Measurements from ENCODE around the gene HIGD1C. TPM values are rescaled to one million over a fixed set of nuclear protein-coding genes. Genes with fewer than 3 reads are reported as not detected.
"Not testable (repeated sequence)": the region's sequence is repeated elsewhere in the genome, so short reads cannot be mapped to it uniquely, and the experiment has no call there.

HIGD1C gene
- total RNA-seq, 1 donor from 2014 or later: not detected

- DNase-seq (ENCODE audit: low spot score): no peak
Observed at GRCh38 chr12:50984586-50985298, 32.4 kb downstream of the HIGD1C start.

- DNase-seq (ENCODE audit: low spot score): no peak
Observed at GRCh38 chr12:50985322-50985721, 33.0 kb downstream of the HIGD1C start.

GRCh38 chr12:50986966-50987737 is 34.8 kb downstream of the HIGD1C start:
- peak; percentile 61 for DNase-seq (ENCODE audit: low spot score)

- no peak for DNase-seq (ENCODE audit: low spot score)
Observed at GRCh38 chr12:50988051-50988450, 35.7 kb downstream of the HIGD1C start.

- DNase-seq (ENCODE audit: low spot score): no peak
Observed at GRCh38 chr12:50988871-50989270, 36.5 kb downstream of the HIGD1C start.

- DNase-seq (ENCODE audit: low spot score): no peak
Observed at GRCh38 chr12:50990147-50990727, 37.9 kb downstream of the HIGD1C start.

GRCh38 chr12:50990791-50991190 is 38.4 kb downstream of the HIGD1C start:
- DNase-seq (ENCODE audit: low spot score): no peak

GRCh38 chr12:50991291-50991690 is 38.9 kb downstream of the HIGD1C start:
- no peak for DNase-seq (ENCODE audit: low spot score)

GRCh38 chr12:50992819-50993218 is 40.5 kb downstream of the HIGD1C start:
- no peak for DNase-seq (ENCODE audit: low spot score)

- no peak for DNase-seq (ENCODE audit: low spot score)
Observed at GRCh38 chr12:50999093-50999492, 46.7 kb downstream of the HIGD1C start.

- no peak for DNase-seq (ENCODE audit: low spot score)
Observed at GRCh38 chr12:51000245-51000644, 47.9 kb downstream of the HIGD1C start.

GRCh38 chr12:51001799-51002198 is 49.5 kb downstream of the HIGD1C start:
- no peak for DNase-seq (ENCODE audit: low spot score)

GRCh38 chr12:51004504-51004903 is 52.2 kb downstream of the HIGD1C start:
- DNase-seq (ENCODE audit: low spot score): no peak

- no peak for DNase-seq (ENCODE audit: low spot score)
Observed at GRCh38 chr12:51005030-51005429, 52.7 kb downstream of the HIGD1C start.

- DNase-seq (ENCODE audit: low spot score): no peak
Observed at GRCh38 chr12:51005671-51006070, 53.3 kb downstream of the HIGD1C start.

GRCh38 chr12:51008329-51009055 is 56.1 kb downstream of the HIGD1C start:
- DNase-seq (ENCODE audit: low spot score): no peak

GRCh38 chr12:51009056-51009440 is 56.7 kb downstream of the HIGD1C start:
- peak; percentile 69 for DNase-seq (ENCODE audit: low spot score)

GRCh38 chr12:51011955-51012354 is 59.6 kb downstream of the HIGD1C start:
- DNase-seq (ENCODE audit: low spot score): no peak

- DNase-seq (ENCODE audit: low spot score): no peak
Observed at GRCh38 chr12:51012570-51013236, 60.4 kb downstream of the HIGD1C start.

GRCh38 chr12:51013441-51013840 is 61.1 kb downstream of the HIGD1C start:
- DNase-seq (ENCODE audit: low spot score): no peak

GRCh38 chr12:51014467-51014866 is 62.1 kb downstream of the HIGD1C start:
- DNase-seq (ENCODE audit: low spot score): not testable (repeated sequence)

GRCh38 chr12:51017452-51017851 is 65.1 kb downstream of the HIGD1C start:
- no peak for DNase-seq (ENCODE audit: low spot score)

All from ureter (tissue), 1 donor.